Measurements from ENCODE around the gene TRIP13.

The TRIP13 gene

DNA sequence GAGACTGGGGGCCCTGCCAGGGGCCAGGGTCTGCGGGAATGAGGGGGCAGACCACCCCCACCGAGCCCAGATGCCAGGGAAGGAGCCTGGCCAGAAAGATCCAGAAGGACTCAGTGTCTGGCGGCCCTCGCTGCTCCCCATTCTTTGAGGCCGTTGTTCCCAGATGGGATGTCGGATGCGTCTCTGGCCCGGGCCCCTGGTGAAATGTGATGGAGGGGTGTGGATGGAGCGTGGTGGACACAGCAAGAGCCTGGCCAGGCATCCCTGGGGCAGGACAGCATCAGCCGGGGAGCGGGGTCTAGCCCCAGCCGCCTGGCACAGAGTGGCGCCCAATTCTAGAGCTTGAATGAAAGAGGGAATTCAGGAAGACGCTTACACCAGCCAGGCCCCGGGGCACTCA is 69.7 kb downstream of the TRIP13 start:
- H3K4me1 Mint-ChIP-seq = peaks cover 35% of the 10 kb centered on the region
- H3K36me3 Mint-ChIP-seq (ENCODE audit: low read depth) = peaks cover 1% of the 10 kb centered on the region
- peaks cover 6% of the 10 kb centered on the region for H3K27me3 Mint-ChIP-seq (ENCODE audit: low read depth, poor library complexity)
- no peak overlapping the region for H3K27ac Mint-ChIP-seq
- peaks cover 5% of the 10 kb centered on the region for H3K9me3 Mint-ChIP-seq
- H3K4me3 Mint-ChIP-seq = no peak overlapping the region
- TF ChIP-seq, protein P1, sequence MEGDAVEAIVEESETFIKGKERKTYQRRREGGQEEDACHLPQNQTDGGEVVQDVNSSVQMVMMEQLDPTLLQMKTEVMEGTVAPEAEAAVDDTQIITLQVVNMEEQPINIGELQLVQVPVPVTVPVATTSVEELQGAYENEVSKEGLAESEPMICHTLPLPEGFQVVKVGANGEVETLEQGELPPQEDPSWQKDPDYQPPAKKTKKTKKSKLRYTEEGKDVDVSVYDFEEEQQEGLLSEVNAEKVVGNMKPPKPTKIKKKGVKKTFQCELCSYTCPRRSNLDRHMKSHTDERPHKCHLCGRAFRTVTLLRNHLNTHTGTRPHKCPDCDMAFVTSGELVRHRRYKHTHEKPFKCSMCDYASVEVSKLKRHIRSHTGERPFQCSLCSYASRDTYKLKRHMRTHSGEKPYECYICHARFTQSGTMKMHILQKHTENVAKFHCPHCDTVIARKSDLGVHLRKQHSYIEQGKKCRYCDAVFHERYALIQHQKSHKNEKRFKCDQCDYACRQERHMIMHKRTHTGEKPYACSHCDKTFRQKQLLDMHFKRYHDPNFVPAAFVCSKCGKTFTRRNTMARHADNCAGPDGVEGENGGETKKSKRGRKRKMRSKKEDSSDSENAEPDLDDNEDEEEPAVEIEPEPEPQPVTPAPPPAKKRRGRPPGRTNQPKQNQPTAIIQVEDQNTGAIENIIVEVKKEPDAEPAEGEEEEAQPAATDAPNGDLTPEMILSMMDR (IDR thresholded peaks at IDR 0.05) = no peak
- DNase-seq = no peak

DNA sequence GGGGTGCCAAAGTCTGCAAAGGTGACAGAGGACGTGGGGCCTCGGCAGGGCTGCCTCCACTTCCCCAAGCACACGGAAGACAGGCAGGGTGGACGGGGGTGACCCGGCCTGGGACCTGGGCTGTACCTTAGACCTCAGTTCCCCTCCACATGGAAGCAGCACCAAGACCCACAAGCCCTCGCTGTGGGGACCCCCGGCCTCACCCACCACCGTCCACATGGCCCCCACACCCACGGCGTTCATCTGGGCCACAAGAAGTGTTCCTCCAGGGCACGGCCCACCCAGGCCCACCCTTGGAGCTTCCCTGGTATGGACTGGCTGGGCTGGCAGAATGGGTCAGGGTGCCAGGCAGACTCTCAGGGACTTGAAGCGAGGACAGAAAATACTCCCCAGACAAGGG is 70.1 kb downstream of the TRIP13 start:
- H3K4me1 Mint-ChIP-seq = peaks cover 31% of the 10 kb centered on the region
- peaks cover 9% of the 10 kb centered on the region for H3K9me3 Mint-ChIP-seq
- TF ChIP-seq, protein P1 (IDR thresholded peaks at IDR 0.05) = no peak
- DNase-seq = no peak
- H3K27ac Mint-ChIP-seq = no peak overlapping the region
- peaks cover 6% of the 10 kb centered on the region for H3K27me3 Mint-ChIP-seq (ENCODE audit: low read depth, poor library complexity)
- no peak overlapping the region for H3K4me3 Mint-ChIP-seq
- H3K36me3 Mint-ChIP-seq (ENCODE audit: low read depth) = peaks cover 5% of the 10 kb centered on the region

DNA sequence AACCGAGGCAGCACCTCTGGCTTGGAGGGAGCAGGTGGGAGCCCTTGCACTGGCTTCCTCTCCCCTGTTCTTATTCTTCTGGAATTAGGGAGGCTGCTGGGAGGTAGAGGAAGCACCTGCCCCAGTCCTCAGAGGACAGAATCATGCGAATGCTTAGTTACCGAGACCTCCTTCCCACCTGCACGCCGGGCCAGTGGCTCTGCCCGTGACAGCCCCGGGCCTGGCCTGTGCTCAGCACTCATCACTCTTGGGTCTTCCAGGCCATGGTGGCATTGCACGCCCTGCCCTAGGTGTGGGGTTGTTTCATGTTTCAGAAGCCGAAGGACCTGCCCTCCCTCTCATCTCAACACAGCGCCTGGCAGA is 70.6 kb downstream of the TRIP13 start:
- H3K27me3 Mint-ChIP-seq (ENCODE audit: low read depth, poor library complexity) = peaks cover 6% of the 10 kb centered on the region
- H3K36me3 Mint-ChIP-seq (ENCODE audit: low read depth) = peaks cover 6% of the 10 kb centered on the region
- H3K27ac Mint-ChIP-seq = no peak overlapping the region
- DNase-seq = no peak
- TF ChIP-seq, protein P1 (IDR thresholded peaks at IDR 0.05) = no peak
- H3K4me3 Mint-ChIP-seq = no peak overlapping the region
- peaks cover 11% of the 10 kb centered on the region for H3K9me3 Mint-ChIP-seq
- peaks cover 32% of the 10 kb centered on the region for H3K4me1 Mint-ChIP-seq

GRCh38 chr5:963673-964531 is 71.2 kb downstream of the TRIP13 start:
- H3K27me3 Mint-ChIP-seq (ENCODE audit: low read depth, poor library complexity) = peaks cover 6% of the 10 kb centered on the region
- H3K27ac Mint-ChIP-seq = peak overlapping the region; percentile 33
- H3K9me3 Mint-ChIP-seq = peaks cover 11% of the 10 kb centered on the region
- H3K4me1 Mint-ChIP-seq = peaks cover 38% of the 10 kb centered on the region
- no peak overlapping the region for H3K4me3 Mint-ChIP-seq
- H3K36me3 Mint-ChIP-seq (ENCODE audit: low read depth) = peaks cover 6% of the 10 kb centered on the region
- no peak for DNase-seq
- TF ChIP-seq, protein P1 (IDR thresholded peaks at IDR 0.05) = no peak

DNA sequence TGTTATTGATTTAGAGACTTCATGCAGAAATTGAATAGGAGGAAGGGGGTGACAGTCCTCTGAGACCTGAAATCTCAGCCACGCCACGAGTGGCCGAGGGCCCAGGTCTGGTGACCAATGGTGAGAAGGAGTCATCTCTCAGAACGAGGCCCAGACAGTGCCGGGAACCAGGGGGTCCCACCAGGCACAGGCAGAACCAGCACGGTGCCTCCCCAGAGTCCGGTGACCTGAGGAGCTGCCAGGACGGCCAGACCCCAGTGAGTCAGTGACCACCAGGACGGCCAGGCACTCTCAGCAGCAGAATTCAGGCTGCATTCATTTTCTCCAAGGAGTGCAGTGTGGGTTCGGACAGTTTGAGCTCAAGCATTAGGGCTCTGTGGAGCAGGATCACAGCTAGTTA is 72.1 kb downstream of the TRIP13 start:
- Mint-ChIP-seq H3K36me3 (ENCODE audit: low read depth) (peaks cover 6% of the 10 kb centered on the region), H3K27ac (no peak overlapping the region), H3K27me3 (ENCODE audit: low read depth, poor library complexity) (peaks cover 6% of the 10 kb centered on the region), H3K9me3 (peaks cover 11% of the 10 kb centered on the region), H3K4me1 (peaks cover 40% of the 10 kb centered on the region), H3K4me3 (no peak overlapping the region)
- TF ChIP-seq, protein P1 (IDR thresholded peaks at IDR 0.05) = no peak
- DNase-seq = no peak

All from nephron progenitor cell (in vitro differentiated cells).